ENCODE results near the gene HNRNPA2B1. TPM values are rescaled to one million over a fixed set of nuclear protein-coding genes. Genes with fewer than 3 reads are reported as not detected.

The HNRNPA2B1 gene
- total and polyA plus RNA-seq, 2 of the 8 experiments (the other 6 are each of a cell fraction or from before 2014, with no cell fraction given) = 276 to 1,255 TPM

DNA sequence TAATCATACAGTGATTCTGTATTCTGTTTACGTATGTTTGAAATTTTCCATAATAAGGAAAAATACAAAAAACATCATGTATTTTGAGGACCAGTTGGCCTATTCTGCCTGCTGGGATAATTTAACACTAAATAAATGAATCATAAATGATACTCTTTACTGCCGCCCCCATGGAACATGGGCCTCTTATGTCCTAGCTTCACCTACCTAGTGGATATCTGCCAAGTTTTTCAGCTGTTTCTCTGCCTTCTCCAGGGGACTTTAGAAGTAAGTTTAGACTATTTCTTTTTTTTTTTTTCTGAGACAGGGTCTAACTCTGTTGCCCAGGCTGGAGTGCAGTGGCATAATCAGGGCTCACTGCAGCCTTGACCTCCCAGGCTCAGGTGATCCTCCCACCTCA lies 38.1 kb downstream of the HNRNPA2B1 start:
- Histone ChIP-seq H3K9ac (replicated peaks in 1 of 4; ENCODE audit: extremely low read depth in 1 of 4, low read depth in 3 of 4, low read length in 3 of 4) (no peak overlapping the region), H2BK12ac (ENCODE audit: low read depth, low read length) (no peak overlapping the region), H3K4me1 (replicated peaks in 1 of 4; ENCODE audit: control insufficient read depth in 3 of 4, insufficient read depth in 4 of 4, low read length in 3 of 4) (peaks cover 7 to 23% (median 21%) of the 10 kb centered on the region in 4 experiments), H3K79me1 (ENCODE audit: low read depth, low read length) (peaks cover 11% of the 10 kb centered on the region), H4K8ac (ENCODE audit: extremely low read depth, insufficient read depth, low read length) (no peak overlapping the region), H2BK20ac (ENCODE audit: low read length) (no peak overlapping the region), H2BK120ac (replicated peaks; ENCODE audit: low read depth, low read length) (no peak overlapping the region), H3K27me3 (replicated peaks in 1 of 4; ENCODE audit: control insufficient read depth in 3 of 4, extremely low read depth in 1 of 4, insufficient read depth in 3 of 4, low read length in 3 of 4) (no peaks in the 10 kb centered on the region), H3K79me2 (ENCODE audit: control insufficient read depth in 1 of 2, insufficient read depth in 2 of 2, low read length in 2 of 2) (peaks cover 33 to 89% of the 10 kb centered on the region in 2 experiments), H3K18ac (ENCODE audit: extremely low read depth, low read length) (no peak overlapping the region), H3K23ac (ENCODE audit: insufficient read length) (no peak overlapping the region), H3K27ac (ENCODE audit: low read depth, low read length) (no peak overlapping the region), H4K91ac (replicated peaks; ENCODE audit: insufficient read length, low read length) (no peak overlapping the region), H2AFZ (ENCODE audit: low read length) (no peak overlapping the region), H2BK15ac (ENCODE audit: low read length) (no peak overlapping the region), H3K4ac (replicated peaks; ENCODE audit: insufficient read length, low read depth, low read length) (no peak overlapping the region), H3K56ac (replicated peaks; ENCODE audit: insufficient read length, low read depth, low read length) (no peak overlapping the region), H3K23me2 (ENCODE audit: low read depth, low read length) (no peaks in the 10 kb centered on the region), H3K9me3 (ENCODE audit: insufficient read depth in 2 of 2, low read depth in 1 of 2, low read length in 1 of 2) (no peaks in the 10 kb centered on the region), H2BK5ac (ENCODE audit: low read depth, low read length) (no peak overlapping the region), H4K20me1 (replicated peaks in 1 of 2; ENCODE audit: control insufficient read depth in 1 of 2, insufficient read depth in 2 of 2, low read length in 2 of 2) (peaks cover 6 to 31% of the 10 kb centered on the region in 2 experiments), H3K14ac (ENCODE audit: insufficient read length) (no peak overlapping the region), H2AK5ac (ENCODE audit: low read depth, low read length) (no peak overlapping the region), H4K5ac (ENCODE audit: insufficient read length, low read depth, low read length) (no peak overlapping the region), H3K36me3 (ENCODE audit: control insufficient read depth in 2 of 4, insufficient read depth in 4 of 4, low read length in 3 of 4) (no peaks in the 10 kb centered on the region), H3K4me2 (ENCODE audit: insufficient read depth in 1 of 2, low read depth in 2 of 2, low read length in 2 of 2) (no peak overlapping the region), H3K4me3 (ENCODE audit: extremely low read depth in 1 of 4, insufficient read depth in 2 of 4, low read depth in 3 of 4, low read length in 4 of 4) (no peak overlapping the region)
- FAIRE-seq = no peak
- POLR2A ChIA-PET (ENCODE audit: partially characterized antibody) = interaction anchor here (0.6 to 2.3 kb wide), 5 partner anchors 8 to 31 kb away, joined by 3 to 7 read pairs (median 7); partner anchors contain the start of gene NFE2L3
- CTCF ChIA-PET (ENCODE audit: partially characterized antibody) = interaction anchor here (1.7 to 3.4 kb wide), 2 partner anchors 8 to 72 kb away, joined by 8 to 20 read pairs; no protein-coding TSS in a partner anchor
- no peak for DNase-seq (ENCODE audit: low read depth in 1 of 2, low spot score in 2 of 2)
- TF ChIP-seq CHD1 (IDR thresholded peaks at IDR 0.05; ENCODE audit: low read depth, low read length) (no peak), YY1 (IDR thresholded peaks at IDR 0.05; ENCODE audit: low read depth, low read length) (no peak), KDM1A (IDR thresholded peaks at IDR 0.05; ENCODE audit: borderline replicate concordance, low read length) (no peak), ASH2L (IDR thresholded peaks at IDR 0.05; ENCODE audit: low read length) (no peak), NANOG (IDR thresholded peaks at IDR 0.05; ENCODE audit: insufficient read depth, low read depth, low read length, poor library complexity, severe bottlenecking) (no peak), SUZ12 (IDR thresholded peaks at IDR 0.05; ENCODE audit: low read length) (no peak)
- TF ChIP-seq, protein P1, sequence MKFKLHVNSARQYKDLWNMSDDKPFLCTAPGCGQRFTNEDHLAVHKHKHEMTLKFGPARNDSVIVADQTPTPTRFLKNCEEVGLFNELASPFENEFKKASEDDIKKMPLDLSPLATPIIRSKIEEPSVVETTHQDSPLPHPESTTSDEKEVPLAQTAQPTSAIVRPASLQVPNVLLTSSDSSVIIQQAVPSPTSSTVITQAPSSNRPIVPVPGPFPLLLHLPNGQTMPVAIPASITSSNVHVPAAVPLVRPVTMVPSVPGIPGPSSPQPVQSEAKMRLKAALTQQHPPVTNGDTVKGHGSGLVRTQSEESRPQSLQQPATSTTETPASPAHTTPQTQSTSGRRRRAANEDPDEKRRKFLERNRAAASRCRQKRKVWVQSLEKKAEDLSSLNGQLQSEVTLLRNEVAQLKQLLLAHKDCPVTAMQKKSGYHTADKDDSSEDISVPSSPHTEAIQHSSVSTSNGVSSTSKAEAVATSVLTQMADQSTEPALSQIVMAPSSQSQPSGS (IDR thresholded peaks at IDR 0.05; ENCODE audit: low read length) = no peak
- WGBS, 2 experiments (ENCODE audit: extremely low coverage in 1 of 2, insufficient coverage in 1 of 2, insufficient read length in 1 of 2, insufficient replicate concordance in 2 of 2, low coverage in 1 of 2, low lambda C conversion rate in 2 of 2, missing lambda C conversion rate in 1 of 2) = 95% methylated on average over 2 of the region's 2 CpGs; no CpG with 5 or more reads in 1 of the 2 experiments

All from H1 (cell line).